ENCODE data around the gene NEDD4L.
A peak's percentile ranks its signal among the peaks of the same experiment; 100 is the strongest.

Gene NEDD4L

DNA sequence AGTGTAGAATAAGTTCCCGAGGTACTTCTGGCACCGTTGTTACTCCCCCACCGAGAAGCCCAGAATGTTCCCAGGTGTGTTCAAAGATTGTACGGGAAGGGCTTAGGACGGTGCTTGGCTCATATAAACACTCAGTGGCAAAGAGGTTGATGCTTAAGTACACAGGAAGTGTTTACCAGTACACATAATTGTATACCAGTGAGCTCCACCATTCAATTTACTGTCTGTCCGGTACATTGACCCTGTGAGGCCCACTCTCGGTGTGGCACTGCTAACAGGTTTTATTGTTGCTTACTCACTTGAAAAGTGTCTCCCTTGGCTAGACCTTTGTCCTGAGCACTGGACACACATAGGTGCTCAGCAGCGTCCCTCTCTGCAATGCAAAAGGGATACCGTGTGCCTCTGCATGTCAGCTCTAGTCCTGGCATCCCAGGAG, 191.0 kb downstream of the NEDD4L start:
- CTCF ChIA-PET = interaction anchor here (1.0 kb wide), 1 partner anchor 43 kb away, joined by 4 read pairs; no protein-coding TSS in a partner anchor
- no peak for TF ChIP-seq ZNF384 (IDR thresholded peaks at IDR 0.05)
- TF ChIP-seq L3MBTL2 (conservative IDR thresholded peaks at IDR 0.05) = no peak
- no peak for TF ChIP-seq FOXA1 (IDR thresholded peaks at IDR 0.05)
- TF ChIP-seq FOXM1 (IDR thresholded peaks at IDR 0.05; ENCODE audit: borderline replicate concordance) = no peak
- TF ChIP-seq FOXK2 (IDR thresholded peaks at IDR 0.05) = no peak
- no peak for TF ChIP-seq ELF4 (IDR thresholded peaks at IDR 0.05)
- TF ChIP-seq, protein P1, sequence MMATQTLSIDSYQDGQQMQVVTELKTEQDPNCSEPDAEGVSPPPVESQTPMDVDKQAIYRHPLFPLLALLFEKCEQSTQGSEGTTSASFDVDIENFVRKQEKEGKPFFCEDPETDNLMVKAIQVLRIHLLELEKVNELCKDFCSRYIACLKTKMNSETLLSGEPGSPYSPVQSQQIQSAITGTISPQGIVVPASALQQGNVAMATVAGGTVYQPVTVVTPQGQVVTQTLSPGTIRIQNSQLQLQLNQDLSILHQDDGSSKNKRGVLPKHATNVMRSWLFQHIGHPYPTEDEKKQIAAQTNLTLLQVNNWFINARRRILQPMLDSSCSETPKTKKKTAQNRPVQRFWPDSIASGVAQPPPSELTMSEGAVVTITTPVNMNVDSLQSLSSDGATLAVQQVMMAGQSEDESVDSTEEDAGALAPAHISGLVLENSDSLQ (IDR thresholded peaks at IDR 0.05) = no peak
- TF ChIP-seq BHLHE40 (IDR thresholded peaks at IDR 0.05; ENCODE audit: borderline replicate concordance) = no peak
- TF ChIP-seq HDGF (IDR thresholded peaks at IDR 0.05; ENCODE audit: borderline replicate concordance) = no peak
- TF ChIP-seq SP1 (IDR thresholded peaks at IDR 0.05) = no peak
- TF ChIP-seq LEF1 (IDR thresholded peaks at IDR 0.05; ENCODE audit: borderline replicate concordance) = no peak
- TF ChIP-seq SUZ12 (IDR thresholded peaks at IDR 0.05) = no peak
- TF ChIP-seq CTBP1 (IDR thresholded peaks at IDR 0.05; ENCODE audit: borderline replicate concordance) = no peak
- TF ChIP-seq NFRKB (IDR thresholded peaks at IDR 0.05) = no peak
- TF ChIP-seq TARDBP (IDR thresholded peaks at IDR 0.05) = no peak
- TF ChIP-seq ARNT (IDR thresholded peaks at IDR 0.05) = no peak
- no peak for DNase-seq (ENCODE audit: extremely low spot score)
- POLR2A ChIA-PET = interaction anchor here (1.0 kb wide), 1 partner anchor 18 kb away, joined by 3 read pairs; no protein-coding TSS in a partner anchor

DNA sequence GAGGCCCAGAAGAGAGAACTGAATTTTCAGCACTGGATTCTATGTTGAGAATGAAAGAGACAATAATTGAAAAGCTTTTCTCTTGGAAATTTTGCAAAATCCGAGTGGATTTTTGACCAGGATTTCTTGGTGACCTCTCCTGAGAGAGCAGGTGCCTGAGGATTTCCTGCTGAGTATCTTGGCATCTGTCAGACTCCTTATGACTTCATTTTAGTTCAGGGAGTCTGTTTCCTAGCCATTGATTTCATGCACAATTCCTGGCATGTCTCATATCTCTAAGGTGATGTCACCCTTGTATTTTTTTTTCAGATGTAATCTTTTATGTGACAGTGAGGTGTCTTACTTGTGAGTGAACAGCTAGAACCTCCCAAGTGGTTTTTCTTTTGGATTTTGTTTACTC, 195.9 kb downstream of the NEDD4L start:
- no peak for DNase-seq (ENCODE audit: extremely low spot score)
- CTCF ChIA-PET = interaction anchor here (0.9 kb wide), 1 partner anchor 15 kb away, joined by 4 read pairs; no protein-coding TSS in a partner anchor
- TF ChIP-seq SP1 (IDR thresholded peaks at IDR 0.05) (no peak), BHLHE40 (IDR thresholded peaks at IDR 0.05; ENCODE audit: borderline replicate concordance) (no peak), FOXA1 (IDR thresholded peaks at IDR 0.05) (no peak), LEF1 (IDR thresholded peaks at IDR 0.05; ENCODE audit: borderline replicate concordance) (no peak), NFRKB (IDR thresholded peaks at IDR 0.05) (no peak), ARNT (IDR thresholded peaks at IDR 0.05) (no peak), HDGF (IDR thresholded peaks at IDR 0.05; ENCODE audit: borderline replicate concordance) (no peak), SUZ12 (IDR thresholded peaks at IDR 0.05) (no peak), FOXM1 (IDR thresholded peaks at IDR 0.05; ENCODE audit: borderline replicate concordance) (no peak), FOXK2 (IDR thresholded peaks at IDR 0.05) (no peak), TARDBP (IDR thresholded peaks at IDR 0.05) (no peak), ZNF384 (IDR thresholded peaks at IDR 0.05) (no peak), L3MBTL2 (conservative IDR thresholded peaks at IDR 0.05) (no peak), CTBP1 (IDR thresholded peaks at IDR 0.05; ENCODE audit: borderline replicate concordance) (no peak)
- TF ChIP-seq, protein P1 (IDR thresholded peaks at IDR 0.05) = no peak
- POLR2A ChIA-PET = no interaction called here

DNA sequence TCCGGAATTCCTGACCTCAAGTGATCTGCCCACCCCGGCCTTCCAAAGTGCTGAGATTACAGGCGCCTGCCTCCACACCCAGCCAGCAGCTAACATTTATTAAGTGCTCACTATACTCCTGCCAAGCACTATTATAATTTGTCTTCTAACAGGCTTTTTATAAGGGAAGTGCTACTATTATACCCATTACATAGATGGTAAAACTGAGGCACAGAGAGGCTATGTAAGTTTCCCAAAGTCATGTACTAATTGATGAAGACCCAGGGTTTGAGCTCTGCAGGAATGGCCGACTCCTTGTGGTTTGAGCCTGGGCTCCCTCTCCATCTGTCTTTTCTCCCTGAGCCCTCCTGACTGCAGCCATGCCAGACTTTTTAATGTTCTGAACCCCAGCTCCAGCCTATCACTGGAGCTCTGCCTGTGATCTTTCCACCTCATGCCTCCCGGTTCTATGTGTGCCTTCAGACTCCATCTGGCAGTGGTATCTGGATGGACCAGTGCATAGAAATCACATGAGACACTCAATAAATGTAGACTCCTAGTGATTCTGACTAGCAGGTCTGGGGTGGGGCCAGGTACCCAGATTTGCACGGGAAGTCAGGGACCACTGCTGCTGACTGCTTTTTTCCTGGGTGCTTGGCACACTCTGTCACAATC, 197.1 kb downstream of the NEDD4L start:
- CTCF ChIA-PET = no interaction called here
- DNase-seq (ENCODE audit: extremely low spot score) = no peak
- POLR2A ChIA-PET = interaction anchor here (1.6 kb wide), 1 partner anchor 19 kb away, joined by 8 read pairs; no protein-coding TSS in a partner anchor
- TF ChIP-seq SP1 (IDR thresholded peaks at IDR 0.05) = no peak
- no peak for TF ChIP-seq FOXM1 (IDR thresholded peaks at IDR 0.05; ENCODE audit: borderline replicate concordance)
- no peak for TF ChIP-seq ELF4 (IDR thresholded peaks at IDR 0.05)
- no peak for TF ChIP-seq LEF1 (IDR thresholded peaks at IDR 0.05; ENCODE audit: borderline replicate concordance)
- no peak for TF ChIP-seq FOXA1 (IDR thresholded peaks at IDR 0.05)
- TF ChIP-seq SUZ12 (IDR thresholded peaks at IDR 0.05) = no peak
- no peak for TF ChIP-seq HDGF (IDR thresholded peaks at IDR 0.05; ENCODE audit: borderline replicate concordance)
- no peak for TF ChIP-seq TARDBP (IDR thresholded peaks at IDR 0.05)
- no peak for TF ChIP-seq ARNT (IDR thresholded peaks at IDR 0.05)

DNA sequence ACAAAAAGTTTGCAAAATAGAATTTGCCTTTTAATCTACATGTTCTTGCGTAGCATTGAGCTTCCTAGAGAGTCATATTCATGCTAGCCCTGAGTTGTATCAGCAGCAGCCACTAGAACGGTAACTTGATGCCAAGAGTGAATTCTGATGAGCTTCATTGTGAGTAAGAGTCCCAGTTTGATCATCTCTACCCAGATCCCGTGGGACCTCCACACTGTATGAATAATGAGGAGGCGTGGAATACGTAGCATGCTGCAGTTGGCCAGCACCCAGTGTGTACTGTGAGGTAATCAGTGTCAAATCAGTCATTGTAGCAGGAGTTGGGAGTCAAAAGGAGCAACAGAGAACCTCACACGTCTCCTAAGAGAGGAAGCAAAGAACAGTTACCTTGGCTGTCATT, 197.9 kb downstream of the NEDD4L start:
- ChIA-PET CTCF (no interaction called here), POLR2A (interaction anchor here (1.6 kb wide), 1 partner anchor 20 kb away, joined by 8 read pairs; no protein-coding TSS in a partner anchor)
- peak; percentile 19 for DNase-seq (ENCODE audit: extremely low spot score)
- TF ChIP-seq NFRKB (IDR thresholded peaks at IDR 0.05) = no peak

DNA sequence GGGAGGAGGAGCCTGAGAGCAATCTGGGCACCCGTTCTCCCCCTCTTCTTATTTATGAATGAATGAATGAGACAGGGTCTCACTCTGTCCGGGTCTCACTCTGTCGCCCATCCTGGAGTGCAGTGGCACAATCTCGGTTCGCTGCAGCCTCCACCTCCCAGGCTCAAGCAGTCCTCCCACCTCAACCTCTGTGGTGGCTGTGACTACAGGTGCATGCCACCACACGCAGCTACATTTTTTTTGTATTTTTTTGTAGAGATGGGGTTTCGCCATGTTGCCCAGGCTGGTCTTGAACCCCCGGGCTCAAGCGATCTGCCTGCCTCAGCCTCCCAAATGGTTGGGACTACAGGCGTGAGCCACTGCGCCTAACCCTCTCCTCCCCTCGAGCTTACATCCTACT, 198.4 kb downstream of the NEDD4L start:
- CTCF ChIA-PET = no interaction called here
- no peak for TF ChIP-seq ZNF384 (IDR thresholded peaks at IDR 0.05)
- TF ChIP-seq ARNT (IDR thresholded peaks at IDR 0.05) = no peak
- TF ChIP-seq SP1 (IDR thresholded peaks at IDR 0.05) = no peak
- TF ChIP-seq FOXM1 (IDR thresholded peaks at IDR 0.05; ENCODE audit: borderline replicate concordance) = no peak
- no peak for TF ChIP-seq HDGF (IDR thresholded peaks at IDR 0.05; ENCODE audit: borderline replicate concordance)
- TF ChIP-seq SUZ12 (IDR thresholded peaks at IDR 0.05) = no peak
- TF ChIP-seq ELF4 (IDR thresholded peaks at IDR 0.05) = no peak
- no peak for TF ChIP-seq NFRKB (IDR thresholded peaks at IDR 0.05)
- TF ChIP-seq FOXA1 (IDR thresholded peaks at IDR 0.05) = no peak
- no peak for TF ChIP-seq LEF1 (IDR thresholded peaks at IDR 0.05; ENCODE audit: borderline replicate concordance)
- TF ChIP-seq L3MBTL2 (conservative IDR thresholded peaks at IDR 0.05) = no peak
- no peak for TF ChIP-seq BHLHE40 (IDR thresholded peaks at IDR 0.05; ENCODE audit: borderline replicate concordance)
- no peak for TF ChIP-seq TARDBP (IDR thresholded peaks at IDR 0.05)
- no peak for TF ChIP-seq FOXK2 (IDR thresholded peaks at IDR 0.05)
- TF ChIP-seq, protein P1 (IDR thresholded peaks at IDR 0.05) = no peak
- no peak for TF ChIP-seq CTBP1 (IDR thresholded peaks at IDR 0.05; ENCODE audit: borderline replicate concordance)
- POLR2A ChIA-PET = interaction anchor here (1.6 kb wide), 1 partner anchor 21 kb away, joined by 8 read pairs; no protein-coding TSS in a partner anchor
- no peak for DNase-seq (ENCODE audit: extremely low spot score)

DNA sequence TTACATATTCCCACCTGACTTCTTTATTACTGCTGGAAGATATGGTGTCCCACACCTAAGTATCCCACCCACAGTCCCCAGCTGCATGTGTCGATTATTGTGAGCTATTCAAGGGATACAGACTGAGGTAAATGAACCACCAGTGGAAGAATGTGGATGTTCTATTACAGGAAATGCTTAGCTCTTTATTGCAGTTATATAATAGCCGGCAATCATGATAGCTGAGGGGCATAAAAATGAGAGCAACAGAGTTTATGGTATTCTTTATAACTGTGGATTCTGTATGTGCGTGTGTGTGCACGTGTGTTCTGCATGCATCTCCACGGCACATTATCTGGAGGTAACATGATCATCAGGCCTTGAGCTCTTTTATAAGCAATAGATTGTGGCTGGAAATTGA, 198.9 kb downstream of the NEDD4L start:
- no peak for TF ChIP-seq SP1 (IDR thresholded peaks at IDR 0.05)
- TF ChIP-seq FOXA1 (IDR thresholded peaks at IDR 0.05) = no peak
- TF ChIP-seq ARNT (IDR thresholded peaks at IDR 0.05) = no peak
- no peak for TF ChIP-seq BHLHE40 (IDR thresholded peaks at IDR 0.05; ENCODE audit: borderline replicate concordance)
- TF ChIP-seq TARDBP (IDR thresholded peaks at IDR 0.05) = no peak
- TF ChIP-seq NFRKB (IDR thresholded peaks at IDR 0.05) = no peak
- TF ChIP-seq FOXM1 (IDR thresholded peaks at IDR 0.05; ENCODE audit: borderline replicate concordance) = no peak
- TF ChIP-seq, protein P1 (IDR thresholded peaks at IDR 0.05) = no peak
- TF ChIP-seq ELF4 (IDR thresholded peaks at IDR 0.05) = no peak
- no peak for TF ChIP-seq L3MBTL2 (conservative IDR thresholded peaks at IDR 0.05)
- no peak for TF ChIP-seq HDGF (IDR thresholded peaks at IDR 0.05; ENCODE audit: borderline replicate concordance)
- no peak for TF ChIP-seq CTBP1 (IDR thresholded peaks at IDR 0.05; ENCODE audit: borderline replicate concordance)
- no peak for TF ChIP-seq FOXK2 (IDR thresholded peaks at IDR 0.05)
- TF ChIP-seq LEF1 (IDR thresholded peaks at IDR 0.05; ENCODE audit: borderline replicate concordance) = no peak
- TF ChIP-seq SUZ12 (IDR thresholded peaks at IDR 0.05) = no peak
- no peak for TF ChIP-seq ZNF384 (IDR thresholded peaks at IDR 0.05)
- no peak for DNase-seq (ENCODE audit: extremely low spot score)
- CTCF ChIA-PET = no interaction called here
- POLR2A ChIA-PET = interaction anchor here (1.6 kb wide), 1 partner anchor 21 kb away, joined by 8 read pairs; no protein-coding TSS in a partner anchor
